HL-60 (cell line): ENCODE data around the gene APOA5.
A peak's percentile ranks its signal among the peaks of the same experiment; 100 is the strongest.

ENCODE experiments used
- DNase-seq, 2 experiments: peaks; one replicate each; pipeline ENCODE4 v3.0.0-alpha.2; 2010 to 2020; ENCODE audit warnings: low read depth in 1 of 2, low spot score in 1 of 2
- H3K27ac ChIP-seq: fragments of 250-450 bp; sonication (Bioruptor Pico); replicated peaks from 2 replicates; pipeline ENCODE4 v1.5.1; 2020; ENCODE audit warnings: mild to moderate bottlenecking, moderate library complexity
- H3K27me3 ChIP-seq: fragments of 250-450 bp; sonication (Bioruptor Pico); 2 replicates; pipeline ENCODE4 v1.5.1; 2021; ENCODE audit warnings: mild to moderate bottlenecking, moderate library complexity; ENCODE audit not compliant: insufficient read depth, poor library complexity, severe bottlenecking
- H3K4me3 ChIP-seq: replicated peaks from 2 replicates; pipeline ENCODE4 v1.5.1; 2011; ENCODE audit warnings: mild to moderate bottlenecking, control low read depth, low read length; ENCODE audit not compliant: insufficient read depth
- GABPA ChIP-seq: IDR thresholded peaks from 2 replicates; pipeline ENCODE4 v1.6.1; 2012; ENCODE audit warnings: low read depth
- POLR2AphosphoS5 ChIP-seq: IDR thresholded peaks from 2 replicates; pipeline ENCODE4 v1.6.1; 2012; ENCODE audit warnings: low read depth
- SPI1 ChIP-seq: IDR thresholded peaks from 2 replicates; pipeline ENCODE4 v1.6.1; 2012; ENCODE audit warnings: low read depth, mild to moderate bottlenecking, borderline replicate concordance
- TF ChIP-seq, protein P1 (sequence below): IDR thresholded peaks from 2 replicates; pipeline ENCODE4 v1.6.1; 2012; ENCODE audit warnings: low read depth; ENCODE audit not compliant: insufficient replicate concordance
- TF ChIP-seq, protein P2 (sequence below): IDR thresholded peaks from one replicate; pipeline ENCODE4 v1.5.1; 2011; ENCODE audit warnings: low read length, control low read depth, inconsistent platforms; ENCODE audit not compliant: insufficient read depth

Gene APOA5

DNA sequence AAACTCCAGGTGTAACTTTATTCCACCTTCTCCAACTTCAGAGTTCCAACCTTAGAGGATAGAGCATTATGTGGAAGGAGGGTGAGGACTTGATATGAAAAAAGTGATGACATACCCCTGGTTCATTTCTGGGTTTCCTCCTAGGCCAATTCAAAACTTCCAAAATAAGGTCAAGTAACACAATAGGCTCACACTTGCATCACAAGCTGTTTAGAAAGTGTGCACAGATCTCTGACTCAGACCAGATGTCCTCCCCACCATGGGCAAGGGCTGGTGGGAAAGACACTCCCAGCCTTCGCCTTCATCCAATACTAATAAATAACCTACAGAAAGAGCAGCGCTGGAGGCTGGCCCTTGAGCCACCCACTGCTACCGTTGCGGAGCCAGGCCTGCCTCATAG lies 13.1 kb downstream of the APOA5 start:
- Histone ChIP-seq H3K4me3 (no peak overlapping the region), H3K27ac (no peak overlapping the region), H3K27me3 (no peaks in the 10 kb centered on the region)
- no peak for DNase-seq
- TF ChIP-seq, protein P1, sequence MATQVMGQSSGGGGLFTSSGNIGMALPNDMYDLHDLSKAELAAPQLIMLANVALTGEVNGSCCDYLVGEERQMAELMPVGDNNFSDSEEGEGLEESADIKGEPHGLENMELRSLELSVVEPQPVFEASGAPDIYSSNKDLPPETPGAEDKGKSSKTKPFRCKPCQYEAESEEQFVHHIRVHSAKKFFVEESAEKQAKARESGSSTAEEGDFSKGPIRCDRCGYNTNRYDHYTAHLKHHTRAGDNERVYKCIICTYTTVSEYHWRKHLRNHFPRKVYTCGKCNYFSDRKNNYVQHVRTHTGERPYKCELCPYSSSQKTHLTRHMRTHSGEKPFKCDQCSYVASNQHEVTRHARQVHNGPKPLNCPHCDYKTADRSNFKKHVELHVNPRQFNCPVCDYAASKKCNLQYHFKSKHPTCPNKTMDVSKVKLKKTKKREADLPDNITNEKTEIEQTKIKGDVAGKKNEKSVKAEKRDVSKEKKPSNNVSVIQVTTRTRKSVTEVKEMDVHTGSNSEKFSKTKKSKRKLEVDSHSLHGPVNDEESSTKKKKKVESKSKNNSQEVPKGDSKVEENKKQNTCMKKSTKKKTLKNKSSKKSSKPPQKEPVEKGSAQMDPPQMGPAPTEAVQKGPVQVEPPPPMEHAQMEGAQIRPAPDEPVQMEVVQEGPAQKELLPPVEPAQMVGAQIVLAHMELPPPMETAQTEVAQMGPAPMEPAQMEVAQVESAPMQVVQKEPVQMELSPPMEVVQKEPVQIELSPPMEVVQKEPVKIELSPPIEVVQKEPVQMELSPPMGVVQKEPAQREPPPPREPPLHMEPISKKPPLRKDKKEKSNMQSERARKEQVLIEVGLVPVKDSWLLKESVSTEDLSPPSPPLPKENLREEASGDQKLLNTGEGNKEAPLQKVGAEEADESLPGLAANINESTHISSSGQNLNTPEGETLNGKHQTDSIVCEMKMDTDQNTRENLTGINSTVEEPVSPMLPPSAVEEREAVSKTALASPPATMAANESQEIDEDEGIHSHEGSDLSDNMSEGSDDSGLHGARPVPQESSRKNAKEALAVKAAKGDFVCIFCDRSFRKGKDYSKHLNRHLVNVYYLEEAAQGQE = no peak
- TF ChIP-seq GABPA = no peak
- no peak for TF ChIP-seq POLR2AphosphoS5
- no peak for TF ChIP-seq SPI1
- TF ChIP-seq, protein P2, sequence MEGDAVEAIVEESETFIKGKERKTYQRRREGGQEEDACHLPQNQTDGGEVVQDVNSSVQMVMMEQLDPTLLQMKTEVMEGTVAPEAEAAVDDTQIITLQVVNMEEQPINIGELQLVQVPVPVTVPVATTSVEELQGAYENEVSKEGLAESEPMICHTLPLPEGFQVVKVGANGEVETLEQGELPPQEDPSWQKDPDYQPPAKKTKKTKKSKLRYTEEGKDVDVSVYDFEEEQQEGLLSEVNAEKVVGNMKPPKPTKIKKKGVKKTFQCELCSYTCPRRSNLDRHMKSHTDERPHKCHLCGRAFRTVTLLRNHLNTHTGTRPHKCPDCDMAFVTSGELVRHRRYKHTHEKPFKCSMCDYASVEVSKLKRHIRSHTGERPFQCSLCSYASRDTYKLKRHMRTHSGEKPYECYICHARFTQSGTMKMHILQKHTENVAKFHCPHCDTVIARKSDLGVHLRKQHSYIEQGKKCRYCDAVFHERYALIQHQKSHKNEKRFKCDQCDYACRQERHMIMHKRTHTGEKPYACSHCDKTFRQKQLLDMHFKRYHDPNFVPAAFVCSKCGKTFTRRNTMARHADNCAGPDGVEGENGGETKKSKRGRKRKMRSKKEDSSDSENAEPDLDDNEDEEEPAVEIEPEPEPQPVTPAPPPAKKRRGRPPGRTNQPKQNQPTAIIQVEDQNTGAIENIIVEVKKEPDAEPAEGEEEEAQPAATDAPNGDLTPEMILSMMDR = no peak

DNA sequence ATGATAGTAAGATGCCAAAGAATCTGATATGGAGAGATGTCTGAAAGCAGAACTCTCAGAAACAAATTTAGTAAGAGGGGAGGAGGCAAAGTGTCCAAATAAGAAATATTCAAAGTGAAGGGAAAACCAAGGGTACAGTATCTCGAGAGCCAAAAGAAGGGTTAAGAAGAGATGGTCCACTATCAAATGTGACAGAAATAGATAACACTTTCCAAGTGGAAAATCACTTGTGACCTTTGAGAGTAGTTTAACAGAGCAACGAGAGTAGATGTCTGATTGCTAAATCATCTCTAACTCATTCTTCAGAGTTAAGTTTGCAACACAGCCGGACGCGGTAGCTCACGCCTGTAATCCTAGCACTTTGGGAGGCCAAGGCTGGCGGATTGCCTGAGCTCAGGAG lies 14.6 kb downstream of the APOA5 start:
- DNase-seq = peak in 1 of 2 experiments; percentile 19
- H3K27me3 ChIP-seq = no peaks in the 10 kb centered on the region
- no peak for TF ChIP-seq GABPA
- TF ChIP-seq, protein P2 = no peak
- TF ChIP-seq, protein P1 = no peak
- no peak for TF ChIP-seq SPI1
- TF ChIP-seq POLR2AphosphoS5 = no peak
- H3K4me3 ChIP-seq = no peak overlapping the region
- H3K27ac ChIP-seq = no peak overlapping the region

DNA sequence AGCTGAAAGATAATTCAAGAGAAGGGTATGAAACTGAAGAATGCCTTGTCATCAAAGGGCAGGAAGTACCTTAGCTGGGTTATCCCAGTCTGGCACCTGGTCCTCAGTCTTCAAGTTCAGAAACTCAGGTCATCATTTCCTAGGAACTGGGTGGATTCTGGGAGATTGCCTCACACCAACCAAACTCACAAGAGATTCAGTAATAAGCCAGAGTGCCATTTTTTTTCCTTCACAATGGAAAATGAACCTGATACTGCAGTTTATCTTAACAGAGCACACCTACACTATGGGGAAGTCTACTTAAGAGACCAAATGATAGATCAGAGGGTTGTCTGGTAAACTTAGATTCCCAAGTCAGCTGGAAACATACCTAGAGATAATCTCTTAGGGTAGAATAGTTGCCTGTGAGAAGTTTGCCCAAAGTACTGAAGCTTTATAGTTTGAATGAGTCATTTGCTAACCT lies 15.1 kb downstream of the APOA5 start:
- no peak overlapping the region for H3K4me3 ChIP-seq
- H3K27me3 ChIP-seq = no peaks in the 10 kb centered on the region
- TF ChIP-seq GABPA = no peak
- TF ChIP-seq, protein P1 = no peak
- TF ChIP-seq, protein P2 = no peak
- no peak for TF ChIP-seq SPI1
- no peak for TF ChIP-seq POLR2AphosphoS5
- no peak for DNase-seq
- H3K27ac ChIP-seq = no peak overlapping the region
